HepG2 (cell line): ENCODE results near the gene GPSM1. TPM values are rescaled to one million over a fixed set of nuclear protein-coding genes. Genes with fewer than 3 reads are reported as not detected.

Experiments used
- ARNT2 ChIP-seq: sonication (generic); formaldehyde crosslinking; IDR thresholded peaks from 2 replicates; pipeline ENCODE4 v1.8.0; 2022; ENCODE audit warnings: mild to moderate bottlenecking, low read depth, missing genetic modification reagents, moderate library complexity
- CTCF ChIP-seq: sonication (generic); formaldehyde crosslinking; IDR thresholded peaks from 2 replicates; pipeline ENCODE4 v1.5.0; 2020; ENCODE audit warnings: mild to moderate bottlenecking, missing genetic modification reagents, moderate library complexity
- DMAP1 ChIP-seq: IDR thresholded peaks from 2 replicates; pipeline ENCODE4 v1.6.1; 2016
- ELF1 ChIP-seq: sonication (generic); formaldehyde crosslinking; IDR thresholded peaks from 2 replicates; pipeline ENCODE4 v1.4.0; 2020; ENCODE audit warnings: missing genetic modification reagents
- ELF3 ChIP-seq: IDR thresholded peaks from 2 replicates; pipeline ENCODE4 v1.6.1; 2016; ENCODE audit warnings: missing genetic modification reagents, missing compliant biosample characterization
- FLYWCH1 ChIP-seq: sonication (generic); formaldehyde crosslinking; IDR thresholded peaks from 2 replicates; pipeline ENCODE4 v1.8.1; 2023; ENCODE audit warnings: mild to moderate bottlenecking, missing genetic modification reagents
- KLF12 ChIP-seq: sonication (generic); formaldehyde crosslinking; IDR thresholded peaks from 2 replicates; pipeline ENCODE4 v1.4.0; 2020; ENCODE audit warnings: missing genetic modification reagents, borderline replicate concordance
- KMT2B ChIP-seq: IDR thresholded peaks from 2 replicates; pipeline ENCODE4 v1.6.1; 2016; ENCODE audit warnings: missing genetic modification reagents, missing compliant biosample characterization
- MZF1 ChIP-seq: sonication (generic); formaldehyde crosslinking; IDR thresholded peaks from 2 replicates; pipeline ENCODE4 v1.8.1; 2023; ENCODE audit warnings: mild to moderate bottlenecking, missing genetic modification reagents, borderline replicate concordance
- NCOR1 ChIP-seq: fragments of 200-600 bp; sonication (generic); IDR thresholded peaks from 2 replicates; pipeline ENCODE4 v1.7.0; 2017; ENCODE audit warnings: antibody characterized with exemption, low read length, borderline replicate concordance
- PHF21A ChIP-seq: sonication (generic); formaldehyde crosslinking; IDR thresholded peaks from 2 replicates; pipeline ENCODE4 v1.5.0; 2020; ENCODE audit warnings: mild to moderate bottlenecking, missing genetic modification reagents
- POLR2AphosphoS5 ChIP-seq: IDR thresholded peaks from 2 replicates; pipeline ENCODE4 v1.6.1; 2012; ENCODE audit warnings: low read depth, low read length
- SNAPC2 ChIP-seq: sonication (generic); formaldehyde crosslinking; IDR thresholded peaks from 2 replicates; pipeline ENCODE4 v1.8.1; 2022; ENCODE audit warnings: mild to moderate bottlenecking, missing genetic modification reagents
- SOX13 ChIP-seq, 3 experiments: fragments of 450-650 bp in 1 of 3; sonication (generic) in 1 of 3; formaldehyde crosslinking in 1 of 3; IDR thresholded peaks in 2 of 3; conservative IDR thresholded peaks in 1 of 3; 2 replicates each; pipeline versions ENCODE4 v1.5.0 to v1.6.1; 2016 to 2020; ENCODE audit warnings: antibody characterized with exemption in 1 of 3, mild to moderate bottlenecking in 1 of 3, missing compliant biosample characterization in 1 of 3, missing genetic modification reagents in 1 of 3, moderate library complexity in 1 of 3
- SP2 ChIP-seq: sonication (generic); formaldehyde crosslinking; IDR thresholded peaks from 2 replicates; pipeline ENCODE4 v1.5.1; 2020; ENCODE audit warnings: mild to moderate bottlenecking, missing genetic modification reagents
- TFAP4 ChIP-seq: sonication (generic); IDR thresholded peaks from 2 replicates; pipeline ENCODE4 v1.6.1; 2016; ENCODE audit warnings: low read depth, borderline replicate concordance
- TOE1 ChIP-seq: sonication (generic); formaldehyde crosslinking; IDR thresholded peaks from 2 replicates; pipeline ENCODE4 v1.4.0; 2020; ENCODE audit warnings: mild to moderate bottlenecking, missing genetic modification reagents
- ZNF160 ChIP-seq: sonication (generic); formaldehyde crosslinking; IDR thresholded peaks from 2 replicates; pipeline ENCODE4 v1.8.0; 2022; ENCODE audit warnings: mild to moderate bottlenecking, inconsistent platforms, missing genetic modification reagents
- ZNF3 ChIP-seq: IDR thresholded peaks from 2 replicates; pipeline ENCODE4 v1.7.0; 2017; ENCODE audit warnings: inconsistent platforms
- ZNF546 ChIP-seq: sonication (generic); formaldehyde crosslinking; conservative IDR thresholded peaks from 2 replicates; pipeline ENCODE4 v1.8.1; 2023; ENCODE audit warnings: mild to moderate bottlenecking, missing genetic modification reagents
- ZNF605 ChIP-seq: sonication (generic); formaldehyde crosslinking; IDR thresholded peaks from 2 replicates; pipeline ENCODE4 v1.8.0; 2022; ENCODE audit warnings: mild to moderate bottlenecking, missing genetic modification reagents
- ZNF614 ChIP-seq: IDR thresholded peaks from 2 replicates; pipeline ENCODE4 v1.6.1; 2018; ENCODE audit warnings: missing biosample characterization, missing genetic modification reagents, inconsistent platforms, borderline replicate concordance
- ZNF768 ChIP-seq: sonication (generic); formaldehyde crosslinking; IDR thresholded peaks from 2 replicates; pipeline ENCODE4 v1.4.0; 2020; ENCODE audit warnings: missing genetic modification reagents
- ZNF891 ChIP-seq: sonication (generic); formaldehyde crosslinking; IDR thresholded peaks from 2 replicates; pipeline ENCODE4 v1.5.0; 2020; ENCODE audit warnings: mild to moderate bottlenecking, missing genetic modification reagents
- ZUFSP ChIP-seq: sonication (generic); formaldehyde crosslinking; IDR thresholded peaks from 2 replicates; pipeline ENCODE4 v1.9.0; 2021; ENCODE audit warnings: missing genetic modification reagents, mild to moderate bottlenecking, borderline replicate concordance
- polyA plus RNA-seq, 8 experiments: library from polyadenylated mRNA; depleted of rRNA in 3 of 8; stranded (reverse) in 7 of 8; unstranded in 1 of 8; fragments of >200 nt; fragmentation: Illumina TruSeq in 4 of 8; extraction: Trizol in 4 of 8; gene quantifications; 2 replicates each; pipeline versions ENCODE4 v1.2.1 to v1.2.3, GENCODE V29; 2011 to 2016; ENCODE audit warnings: low read depth in 4 of 8, missing spikeins in 1 of 8, mixed read lengths in 1 of 8; ENCODE audit not compliant: insufficient read depth in 1 of 8
- total RNA-seq, 5 experiments: library from RNA; depleted of rRNA; stranded (reverse); fragments of >200 nt; fragmentation: Illumina TruSeq; extraction: Trizol; gene quantifications; 2 replicates each; pipeline ENCODE4 v1.2.3, GENCODE V29; 2016; ENCODE audit warnings: low read depth in 1 of 5
- TF ChIP-seq, protein P1 (sequence below): sonication (generic); formaldehyde crosslinking; IDR thresholded peaks from 2 replicates; pipeline ENCODE4 v1.4.0; 2020; ENCODE audit warnings: missing genetic modification reagents

The GPSM1 gene
- total and polyA plus RNA-seq, 2 of the 13 experiments (the other 11 are each of a cell fraction or from before 2014, with no cell fraction given) = 1.0 to 2.4 TPM

DNA sequence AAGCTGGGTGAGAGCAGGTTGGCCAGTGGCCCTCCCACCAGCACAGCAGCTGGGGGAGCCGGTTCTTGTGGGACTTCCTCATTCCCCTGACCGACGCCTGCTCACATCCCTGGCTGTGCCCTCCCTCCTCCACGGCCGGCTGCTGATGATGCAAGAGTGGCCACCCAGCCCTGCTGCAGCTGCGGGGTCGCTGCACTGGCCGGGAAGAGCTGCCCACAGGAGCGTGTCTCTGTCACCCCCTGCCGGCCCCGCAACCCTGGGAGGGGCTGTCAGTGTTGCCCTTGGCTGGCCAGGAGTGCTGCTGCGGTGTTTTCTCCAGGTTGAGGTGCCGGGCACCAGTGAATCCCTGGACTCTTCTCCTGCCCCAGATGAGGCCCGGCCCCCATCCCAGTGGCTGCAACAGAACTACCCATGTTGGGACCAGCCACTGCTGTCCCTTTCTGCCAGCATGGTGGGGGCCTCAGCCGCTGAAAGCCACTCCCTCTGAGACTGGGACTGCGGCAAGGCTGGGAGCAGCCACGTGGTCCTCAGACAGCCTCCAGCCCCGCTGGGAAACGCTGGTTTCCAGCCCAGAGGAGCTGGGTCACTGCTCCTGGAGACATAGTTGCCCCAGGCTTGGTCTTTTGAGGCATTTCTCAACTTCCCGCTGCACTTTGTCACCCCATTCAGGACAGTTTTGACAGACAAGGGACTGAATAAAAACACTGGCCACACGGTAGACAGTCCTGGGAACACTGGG is 45.4 kb downstream of the GPSM1 start (continued):
- no peak for TF ChIP-seq NCOR1
- TF ChIP-seq TFAP4 = peak; percentile 85; the same call in 1 of the 2 replicates
- TF ChIP-seq ZUFSP (CRISPR knock-in tag) = no peak
- 0 out of 2 replicates have a peak, but pooled peaks have one; percentile 47 for TF ChIP-seq ZNF891 (CRISPR knock-in tag)
- peak; percentile 84 for TF ChIP-seq ELF1 (CRISPR knock-in tag)
- TF ChIP-seq ZNF160 = no peak
- 0 out of 2 replicates have a peak, but pooled peaks have one; percentile 29 for TF ChIP-seq ZNF614 (CRISPR knock-in tag)
- TF ChIP-seq ZNF605 (CRISPR knock-in tag) = peak; percentile 62; the same call in 1 of the 2 replicates
- 0 out of 2 replicates have a peak, but pooled peaks have one; percentile 46 for TF ChIP-seq TOE1 (CRISPR knock-in tag)
- peak; percentile 47 for TF ChIP-seq PHF21A (CRISPR knock-in tag)
- no peak for TF ChIP-seq FLYWCH1 (CRISPR knock-in tag)
- 0 out of 2 replicates have a peak, but pooled peaks have one; percentile 66 for TF ChIP-seq KLF12 (CRISPR knock-in tag)
- TF ChIP-seq ELF3 (CRISPR knock-in tag) = peak; percentile 73
- TF ChIP-seq SOX13 (IDR thresholded peaks at IDR 0.05) = no peak
- peak in 1 of 2 experiments; percentile 30; a peak in 1 of 4 replicates for TF ChIP-seq SOX13 (CRISPR knock-in tag; conservative IDR thresholded peaks at IDR 0.05 in 1 of 2, IDR thresholded peaks at IDR 0.05 in 1 of 2)
- TF ChIP-seq ZNF3 (CRISPR knock-in tag) = no peak
- no peak for TF ChIP-seq SP2 (CRISPR knock-in tag)
- no peak for TF ChIP-seq SNAPC2 (CRISPR knock-in tag)
- TF ChIP-seq MZF1 (CRISPR knock-in tag) = no peak
- TF ChIP-seq DMAP1 (CRISPR knock-in tag) = peak; percentile 58
- no peak for TF ChIP-seq POLR2AphosphoS5
- TF ChIP-seq ZNF546 (CRISPR knock-in tag) = 0 out of 2 replicates have a peak, but pooled peaks have one; percentile 16
- no peak for TF ChIP-seq KMT2B
- peak; percentile 92 for TF ChIP-seq CTCF (CRISPR knock-in tag)
- TF ChIP-seq ZNF768 = peak; percentile 37; the same call in 1 of the 2 replicates
- no peak for TF ChIP-seq ARNT2 (CRISPR knock-in tag)
- TF ChIP-seq, protein P1, sequence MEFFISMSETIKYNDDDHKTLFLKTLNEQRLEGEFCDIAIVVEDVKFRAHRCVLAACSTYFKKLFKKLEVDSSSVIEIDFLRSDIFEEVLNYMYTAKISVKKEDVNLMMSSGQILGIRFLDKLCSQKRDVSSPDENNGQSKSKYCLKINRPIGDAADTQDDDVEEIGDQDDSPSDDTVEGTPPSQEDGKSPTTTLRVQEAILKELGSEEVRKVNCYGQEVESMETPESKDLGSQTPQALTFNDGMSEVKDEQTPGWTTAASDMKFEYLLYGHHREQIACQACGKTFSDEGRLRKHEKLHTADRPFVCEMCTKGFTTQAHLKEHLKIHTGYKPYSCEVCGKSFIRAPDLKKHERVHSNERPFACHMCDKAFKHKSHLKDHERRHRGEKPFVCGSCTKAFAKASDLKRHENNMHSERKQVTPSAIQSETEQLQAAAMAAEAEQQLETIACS (CRISPR knock-in tag) = no peak
